ENCODE results near the gene YBEY. TPM values are rescaled to one million over a fixed set of nuclear protein-coding genes. Genes with fewer than 3 reads are reported as not detected.

YBEY gene
- total RNA-seq, 1 experiment from 2014 or later: 38.5 TPM

GRCh38 chr21:46254208-46254975 is 31.8 kb upstream of the YBEY start:
- Histone ChIP-seq H3K4me3 (ENCODE audit: low read length) (no peak overlapping the region), H3K9me3 (ENCODE audit: low read length) (no peaks in the 10 kb centered on the region), H3K27me3 (ENCODE audit: low read length) (no peaks in the 10 kb centered on the region), H3K4me1 (ENCODE audit: low read length) (peaks cover 20% of the 10 kb centered on the region), H3K9ac (ENCODE audit: low read length) (no peak overlapping the region), H2AFZ (ENCODE audit: low read length) (no peak overlapping the region), H4K20me1 (ENCODE audit: insufficient read depth, low read depth, low read length) (no peaks in the 10 kb centered on the region), H3K4me2 (ENCODE audit: low read depth, low read length, poor library complexity, severe bottlenecking) (no peak overlapping the region), H3K9me2 (replicated peaks; ENCODE audit: insufficient read depth, low read length) (no peaks in the 10 kb centered on the region), H3K79me2 (ENCODE audit: low read length) (peaks cover 6% of the 10 kb centered on the region), H3K27ac (ENCODE audit: low read length) (no peak overlapping the region), H3K36me3 (ENCODE audit: insufficient read depth, low read length) (peaks cover 68% of the 10 kb centered on the region)
- DNase-seq: no peak

- Histone ChIP-seq H3K4me1 (ENCODE audit: low read length) (peaks cover 13% of the 10 kb centered on the region), H3K27ac (ENCODE audit: low read length) (no peak overlapping the region), H2AFZ (ENCODE audit: low read length) (no peak overlapping the region), H3K9ac (ENCODE audit: low read length) (no peak overlapping the region), H3K4me2 (ENCODE audit: low read depth, low read length, poor library complexity, severe bottlenecking) (no peak overlapping the region), H3K9me2 (replicated peaks; ENCODE audit: insufficient read depth, low read length) (no peaks in the 10 kb centered on the region), H4K20me1 (ENCODE audit: insufficient read depth, low read depth, low read length) (no peaks in the 10 kb centered on the region), H3K4me3 (ENCODE audit: low read length) (no peak overlapping the region), H3K79me2 (ENCODE audit: low read length) (peaks cover 6% of the 10 kb centered on the region), H3K9me3 (ENCODE audit: low read length) (no peaks in the 10 kb centered on the region), H3K27me3 (ENCODE audit: low read length) (no peaks in the 10 kb centered on the region), H3K36me3 (ENCODE audit: insufficient read depth, low read length) (peaks cover 62% of the 10 kb centered on the region)
- DNase-seq: no peak
Observed at GRCh38 chr21:46255166-46255565, 31.0 kb upstream of the YBEY start.

GRCh38 chr21:46255758-46256337 is 30.3 kb upstream of the YBEY start:
- Histone ChIP-seq H3K79me2 (ENCODE audit: low read length) (peaks cover under 1% of the 10 kb centered on the region; the same call in 1 of the 2 replicates), H3K4me2 (ENCODE audit: low read depth, low read length, poor library complexity, severe bottlenecking) (no peak overlapping the region), H3K9me2 (replicated peaks; ENCODE audit: insufficient read depth, low read length) (no peaks in the 10 kb centered on the region), H2AFZ (ENCODE audit: low read length) (no peak overlapping the region), H3K4me1 (ENCODE audit: low read length) (peaks cover 6% of the 10 kb centered on the region), H3K27ac (ENCODE audit: low read length) (no peak overlapping the region), H3K9ac (ENCODE audit: low read length) (no peak overlapping the region), H3K27me3 (ENCODE audit: low read length) (no peaks in the 10 kb centered on the region), H3K36me3 (ENCODE audit: insufficient read depth, low read length) (peaks cover 58% of the 10 kb centered on the region), H4K20me1 (ENCODE audit: insufficient read depth, low read depth, low read length) (no peaks in the 10 kb centered on the region), H3K4me3 (ENCODE audit: low read length) (no peak overlapping the region), H3K9me3 (ENCODE audit: low read length) (no peaks in the 10 kb centered on the region)
- no peak for DNase-seq

GRCh38 chr21:46256501-46256994 is 29.6 kb upstream of the YBEY start:
- Histone ChIP-seq H3K9me2 (replicated peaks; ENCODE audit: insufficient read depth, low read length) (no peaks in the 10 kb centered on the region), H3K4me1 (ENCODE audit: low read length) (no peaks in the 10 kb centered on the region), H3K4me2 (ENCODE audit: low read depth, low read length, poor library complexity, severe bottlenecking) (no peak overlapping the region), H3K27ac (ENCODE audit: low read length) (no peak overlapping the region), H3K4me3 (ENCODE audit: low read length) (no peak overlapping the region), H3K27me3 (ENCODE audit: low read length) (no peaks in the 10 kb centered on the region), H2AFZ (ENCODE audit: low read length) (no peak overlapping the region), H3K9ac (ENCODE audit: low read length) (no peak overlapping the region), H3K79me2 (ENCODE audit: low read length) (no peaks in the 10 kb centered on the region), H3K36me3 (ENCODE audit: insufficient read depth, low read length) (peaks cover 51% of the 10 kb centered on the region), H4K20me1 (ENCODE audit: insufficient read depth, low read depth, low read length) (no peaks in the 10 kb centered on the region), H3K9me3 (ENCODE audit: low read length) (no peaks in the 10 kb centered on the region)
- DNase-seq: no peak

GRCh38 chr21:46264046-46264689 is 22.0 kb upstream of the YBEY start:
- no peak for DNase-seq
- H3K79me2 ChIP-seq (ENCODE audit: low read length): no peaks in the 10 kb centered on the region
- H3K36me3 ChIP-seq (ENCODE audit: insufficient read depth, low read length): peaks cover 19% of the 10 kb centered on the region
- no peaks in the 10 kb centered on the region for H3K9me3 ChIP-seq (ENCODE audit: low read length)
- H3K9me2 ChIP-seq (replicated peaks; ENCODE audit: insufficient read depth, low read length): no peaks in the 10 kb centered on the region
- H3K4me2 ChIP-seq (ENCODE audit: low read depth, low read length, poor library complexity, severe bottlenecking): no peak overlapping the region
- H3K27ac ChIP-seq (ENCODE audit: low read length): no peak overlapping the region
- no peaks in the 10 kb centered on the region for H3K4me1 ChIP-seq (ENCODE audit: low read length)
- peaks cover 11% of the 10 kb centered on the region; the same call in 1 of the 2 replicates for H4K20me1 ChIP-seq (ENCODE audit: insufficient read depth, low read depth, low read length)
- no peak overlapping the region for H3K9ac ChIP-seq (ENCODE audit: low read length)
- H3K27me3 ChIP-seq (ENCODE audit: low read length): no peaks in the 10 kb centered on the region
- H3K4me3 ChIP-seq (ENCODE audit: low read length): no peak overlapping the region
- H2AFZ ChIP-seq (ENCODE audit: low read length): no peak overlapping the region

GRCh38 chr21:46264690-46265144 is 21.4 kb upstream of the YBEY start:
- Histone ChIP-seq H3K4me2 (ENCODE audit: low read depth, low read length, poor library complexity, severe bottlenecking) (no peak overlapping the region), H4K20me1 (ENCODE audit: insufficient read depth, low read depth, low read length) (peaks cover 11% of the 10 kb centered on the region; the same call in 1 of the 2 replicates), H2AFZ (ENCODE audit: low read length) (no peak overlapping the region), H3K9ac (ENCODE audit: low read length) (no peak overlapping the region), H3K36me3 (ENCODE audit: insufficient read depth, low read length) (peaks cover 24% of the 10 kb centered on the region), H3K4me3 (ENCODE audit: low read length) (no peak overlapping the region), H3K79me2 (ENCODE audit: low read length) (no peaks in the 10 kb centered on the region), H3K27ac (ENCODE audit: low read length) (no peak overlapping the region), H3K9me2 (replicated peaks; ENCODE audit: insufficient read depth, low read length) (no peaks in the 10 kb centered on the region), H3K27me3 (ENCODE audit: low read length) (no peaks in the 10 kb centered on the region), H3K4me1 (ENCODE audit: low read length) (no peaks in the 10 kb centered on the region), H3K9me3 (ENCODE audit: low read length) (no peaks in the 10 kb centered on the region)
- no peak for DNase-seq

- no peak overlapping the region for H3K4me3 ChIP-seq (ENCODE audit: low read length)
- H3K9me2 ChIP-seq (replicated peaks; ENCODE audit: insufficient read depth, low read length): no peaks in the 10 kb centered on the region
- H3K36me3 ChIP-seq (ENCODE audit: insufficient read depth, low read length): peaks cover 32% of the 10 kb centered on the region
- no peaks in the 10 kb centered on the region for H3K79me2 ChIP-seq (ENCODE audit: low read length)
- H3K4me1 ChIP-seq (ENCODE audit: low read length): no peaks in the 10 kb centered on the region
- no peak overlapping the region for H3K9ac ChIP-seq (ENCODE audit: low read length)
- no peaks in the 10 kb centered on the region for H3K27me3 ChIP-seq (ENCODE audit: low read length)
- DNase-seq: no peak
- H3K27ac ChIP-seq (ENCODE audit: low read length): no peak overlapping the region
- H4K20me1 ChIP-seq (ENCODE audit: insufficient read depth, low read depth, low read length): peaks cover 11% of the 10 kb centered on the region; the same call in 1 of the 2 replicates
- no peak overlapping the region for H2AFZ ChIP-seq (ENCODE audit: low read length)
- no peaks in the 10 kb centered on the region for H3K9me3 ChIP-seq (ENCODE audit: low read length)
- H3K4me2 ChIP-seq (ENCODE audit: low read depth, low read length, poor library complexity, severe bottlenecking): no peak overlapping the region
Observed at GRCh38 chr21:46265736-46266525, 20.2 kb upstream of the YBEY start.
